Trophoblast cell (in vitro differentiated cells and primary cell): ENCODE measurements around the gene NFIX.

Experiments
- DNase-seq, 2 donors: peaks; one replicate each; pipeline ENCODE4 v3.0.0-alpha.2; 2016
- H2AFZ ChIP-seq: 2 replicates; pipeline ENCODE4 v1.6.1; 2013; ENCODE audit warnings: low read length, moderate library complexity, mild to moderate bottlenecking; ENCODE audit not compliant: insufficient read depth, poor library complexity
- H2AK5ac ChIP-seq: 2 replicates; pipeline ENCODE4 v1.6.1; 2013; ENCODE audit warnings: mild to moderate bottlenecking, low read length
- H2BK120ac ChIP-seq: 2 replicates; pipeline ENCODE4 v1.6.1; 2013; ENCODE audit warnings: low read length, mild to moderate bottlenecking, moderate library complexity; ENCODE audit not compliant: insufficient read depth, poor library complexity
- H2BK12ac ChIP-seq: 2 replicates; pipeline ENCODE4 v1.6.1; 2013; ENCODE audit warnings: mild to moderate bottlenecking, low read length, moderate library complexity
- H2BK5ac ChIP-seq: 2 replicates; pipeline ENCODE4 v1.6.1; 2013; ENCODE audit warnings: low read length, low read depth, moderate library complexity, mild to moderate bottlenecking; ENCODE audit not compliant: poor library complexity
- H3K14ac ChIP-seq: 2 replicates; pipeline ENCODE4 v1.6.1; 2013; ENCODE audit warnings: mild to moderate bottlenecking, low read length
- H3K18ac ChIP-seq: 2 replicates; pipeline ENCODE4 v1.6.1; 2013; ENCODE audit warnings: mild to moderate bottlenecking, low read length
- H3K23ac ChIP-seq: 2 replicates; pipeline ENCODE4 v1.6.1; 2013; ENCODE audit warnings: low read length
- H3K27ac ChIP-seq: 2 replicates; pipeline ENCODE4 v1.5.1; 2013; ENCODE audit warnings: low read depth, mild to moderate bottlenecking, inconsistent platforms, low read length, moderate library complexity
- H3K27me3 ChIP-seq: 2 replicates; pipeline ENCODE4 v1.6.1; 2013; ENCODE audit warnings: inconsistent platforms, mild to moderate bottlenecking, low read length, moderate library complexity; ENCODE audit not compliant: insufficient read depth
- H3K36me3 ChIP-seq, 2 experiments: 1 replicate in 1 of 2; 2 replicates in 1 of 2; pipeline ENCODE4 v1.6.1; 2013; ENCODE audit warnings: low read length in 2 of 2, mild to moderate bottlenecking in 2 of 2, moderate library complexity in 1 of 2; ENCODE audit not compliant: insufficient read depth in 2 of 2, control insufficient read depth in 1 of 2
- H3K4ac ChIP-seq: 2 replicates; pipeline ENCODE4 v1.6.1; 2013; ENCODE audit warnings: low read depth, mild to moderate bottlenecking, low read length, moderate library complexity
- H3K4me1 ChIP-seq, 2 experiments: 1 replicate in 1 of 2; 2 replicates in 1 of 2; pipeline ENCODE4 v1.6.1; 2013; ENCODE audit warnings: low read length in 2 of 2, mild to moderate bottlenecking in 2 of 2, moderate library complexity in 1 of 2; ENCODE audit not compliant: insufficient read depth in 2 of 2, control insufficient read depth in 1 of 2
- H3K4me2 ChIP-seq: 2 replicates; pipeline ENCODE4 v1.6.1; 2013; ENCODE audit warnings: inconsistent platforms, mild to moderate bottlenecking, low read length, moderate library complexity
- H3K4me3 ChIP-seq: 2 replicates; pipeline ENCODE4 v1.5.1; 2013; ENCODE audit warnings: mild to moderate bottlenecking, low read depth, low read length, inconsistent platforms
- H3K79me1 ChIP-seq: one replicate; pipeline ENCODE4 v1.6.1; 2013; ENCODE audit warnings: low read length
- H3K79me2 ChIP-seq: 2 replicates; pipeline ENCODE4 v1.6.1; 2013; ENCODE audit warnings: low read length, mild to moderate bottlenecking; ENCODE audit not compliant: control insufficient read depth, insufficient read depth, poor library complexity
- H3K9ac ChIP-seq: 2 replicates; pipeline ENCODE4 v1.6.1; 2013; ENCODE audit warnings: mild to moderate bottlenecking, low read length
- H3K9me3 ChIP-seq: 2 replicates; pipeline ENCODE4 v1.6.1; 2013; ENCODE audit warnings: low read depth, mild to moderate bottlenecking, control low read depth, inconsistent platforms, low read length; ENCODE audit not compliant: insufficient read depth
- H4K12ac ChIP-seq: 2 replicates; pipeline ENCODE4 v1.6.1; 2013; ENCODE audit warnings: low read depth, mild to moderate bottlenecking, low read length, moderate library complexity
- H4K8ac ChIP-seq: 2 replicates; pipeline ENCODE4 v1.6.1; 2013; ENCODE audit warnings: low read depth, mild to moderate bottlenecking, low read length, moderate library complexity
- H4K91ac ChIP-seq: one replicate; pipeline ENCODE4 v1.6.1; 2013; ENCODE audit warnings: low read depth, mild to moderate bottlenecking, low read length, moderate library complexity
- WGBS: extraction: QIAGEN DNeasy Blood & Tissue Kit; methylation state at CpG from one replicate; pipeline ENCODE4 v1.1.7; 2013; ENCODE audit warnings: missing lambda C conversion rate; ENCODE audit not compliant: insufficient read length, insufficient coverage; ENCODE audit errors: extremely low coverage; 5-methylcytosine and 5-hydroxymethylcytosine counted together

Gene NFIX

DNA sequence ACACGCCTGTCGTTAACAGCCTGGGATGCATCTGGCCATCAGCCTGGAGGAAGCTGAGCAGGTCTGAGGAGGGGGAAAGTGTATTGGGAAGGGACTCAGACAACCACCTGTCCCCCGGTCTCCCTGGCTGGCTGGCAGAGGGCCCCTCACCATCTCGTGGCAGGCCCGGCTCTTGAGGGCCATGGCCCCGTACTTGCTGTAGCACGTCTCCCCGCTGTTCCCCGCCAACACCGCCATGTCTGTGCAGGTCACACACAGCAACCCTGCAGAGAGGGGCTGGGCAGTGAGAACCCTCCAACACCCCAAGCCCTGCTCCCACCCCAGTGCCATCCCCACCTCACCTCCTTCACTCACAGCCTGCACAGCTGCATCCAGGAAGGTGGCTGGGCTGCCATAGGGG lies 117.3 kb downstream of the NFIX start:
- no peak overlapping the region for H3K9ac ChIP-seq
- H3K23ac ChIP-seq, result no peak overlapping the region
- H2AFZ ChIP-seq, result no peak overlapping the region
- no peak overlapping the region for H3K4me2 ChIP-seq
- no peak overlapping the region for H2AK5ac ChIP-seq
- no CpG with 5 or more reads among the region's 10 CpGs for WGBS
- no peaks in the 10 kb centered on the region for H3K27me3 ChIP-seq
- H3K18ac ChIP-seq, result no peak overlapping the region
- no peak overlapping the region for H3K27ac ChIP-seq
- H3K4me1 ChIP-seq, result peaks cover 6 to 8% of the 10 kb centered on the region in 2 experiments
- no peak overlapping the region for H2BK12ac ChIP-seq
- no peaks in the 10 kb centered on the region for H3K79me2 ChIP-seq
- H3K79me1 ChIP-seq, result peaks cover 4% of the 10 kb centered on the region
- H3K9me3 ChIP-seq, result no peaks in the 10 kb centered on the region
- H3K4ac ChIP-seq, result no peak overlapping the region
- no peak overlapping the region for H4K91ac ChIP-seq
- DNase-seq, result no peak
- no peak overlapping the region for H3K4me3 ChIP-seq
- H2BK5ac ChIP-seq, result no peak overlapping the region
- H4K12ac ChIP-seq, result no peak overlapping the region
- H3K36me3 ChIP-seq, result peaks cover 22 to 24% of the 10 kb centered on the region in 2 experiments
- H4K8ac ChIP-seq, result no peak overlapping the region
- no peak overlapping the region for H3K14ac ChIP-seq
- H2BK120ac ChIP-seq, result no peak overlapping the region

DNA sequence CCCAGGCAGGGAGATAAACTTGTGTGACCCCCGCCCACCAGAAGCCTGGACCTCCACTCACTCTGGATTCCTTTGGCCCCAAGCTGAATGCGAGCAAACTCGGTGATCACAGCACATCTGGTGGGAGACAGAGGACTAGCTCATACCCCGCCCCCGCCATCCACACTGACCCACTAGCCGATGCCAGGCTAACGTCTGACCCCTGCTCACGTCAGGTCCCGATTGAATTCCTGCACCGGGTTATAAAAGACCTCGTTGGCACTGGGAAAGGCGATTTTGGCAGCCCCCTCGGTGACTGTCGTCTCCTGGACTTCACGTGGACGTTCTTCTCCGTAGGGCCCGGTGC lies 120.6 kb downstream of the NFIX start:
- Histone ChIP-seq H3K27me3 (no peaks in the 10 kb centered on the region), H4K12ac (peak overlapping the region; percentile 57)

DNA sequence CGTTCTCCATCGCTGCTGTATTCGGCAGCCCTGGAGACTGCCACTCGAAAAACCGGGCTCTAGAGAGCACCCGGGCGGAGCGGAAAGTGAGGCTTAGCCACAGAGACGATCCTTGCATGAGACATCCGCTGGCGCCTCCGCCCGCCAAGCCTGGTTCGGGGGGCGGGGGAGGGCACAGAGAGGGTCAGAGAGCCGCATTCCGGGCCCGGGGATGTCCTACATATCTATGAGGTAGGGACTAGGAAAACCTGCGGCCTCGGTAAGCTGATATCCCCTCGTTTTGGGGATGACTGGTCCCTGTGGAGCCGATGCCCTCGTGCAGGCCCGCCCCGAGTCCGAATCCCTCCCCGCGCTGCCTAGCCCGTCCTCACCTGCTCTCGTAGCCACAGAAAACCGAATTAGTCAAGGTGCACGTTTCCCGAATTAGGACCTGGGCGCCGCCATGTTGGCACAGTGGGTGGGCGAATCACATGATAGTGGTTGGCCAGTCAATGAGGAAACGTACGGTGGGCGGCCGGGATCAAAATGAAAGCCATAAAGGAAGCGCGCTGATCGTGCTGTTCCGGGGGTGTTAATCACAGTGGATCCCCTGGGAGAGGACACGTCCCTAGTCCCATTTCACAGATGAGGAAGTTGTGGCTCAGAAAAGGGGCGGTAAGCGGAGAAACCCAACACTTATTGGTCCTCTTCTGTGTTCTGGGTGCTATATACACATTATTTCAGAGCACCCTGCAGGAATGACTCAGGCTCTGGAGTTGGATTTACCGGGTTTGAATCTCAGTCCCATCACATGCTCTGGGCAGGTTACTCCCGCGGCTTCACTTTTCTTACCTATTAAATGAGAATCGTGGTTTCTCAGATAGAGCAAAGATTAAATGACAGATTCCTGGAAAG lies 121.3 kb downstream of the NFIX start, which contains the start of gene TRMT1:
TRMT1 (minus strand) TSS at position 459 of the 894 bp plus-strand sequence; CDS start at position 118, 341 bp downstream.
- Histone ChIP-seq H2AK5ac (no peak within 1 kb of the TSS), H3K79me2 (peaks cover 31% of the 10 kb centered on the region), H3K14ac (peak within 1 kb of the TSS; percentile 23), H3K4me2 (peak within 1 kb of the TSS; percentile 92), H3K79me1 (peaks cover 11% of the 10 kb centered on the region), H3K9me3 (no peaks in the 10 kb centered on the region), H4K8ac (peak within 1 kb of the TSS; percentile 80), H3K9ac (peak within 1 kb of the TSS; percentile 85), H3K23ac (no peak within 1 kb of the TSS), H3K18ac (peak within 1 kb of the TSS; percentile 41), H2BK12ac (no peak within 1 kb of the TSS), H3K36me3 (peaks cover 14 to 20% of the 10 kb centered on the region in 2 experiments), H4K12ac (peak within 1 kb of the TSS; percentile 57), H2BK5ac (no peak within 1 kb of the TSS), H4K91ac (peak within 1 kb of the TSS; percentile 62), H3K27me3 (no peaks in the 10 kb centered on the region), H3K4me1 (peaks cover 18 to 26% of the 10 kb centered on the region in 2 experiments), H3K27ac (no peak within 1 kb of the TSS), H3K4ac (peak within 1 kb of the TSS; percentile 8), H3K4me3 (peak within 1 kb of the TSS; percentile 97), H2AFZ (peak within 1 kb of the TSS; percentile 69), H2BK120ac (peak within 1 kb of the TSS; percentile 9)
- WGBS, result no CpG with 5 or more reads among the region's 51 CpGs
- peak; percentile 89 to 93 for DNase-seq

More for the DNA sequence above, 120.6 kb downstream of the NFIX start:
- Histone ChIP-seq H3K36me3 (peaks cover 14 to 16% of the 10 kb centered on the region in 2 experiments), H3K4ac (peak overlapping the region; percentile 7), H3K4me3 (peak overlapping the region; percentile 97), H4K91ac (peak overlapping the region; percentile 62), H3K4me1 (peaks cover 18 to 26% of the 10 kb centered on the region in 2 experiments), H4K8ac (peak overlapping the region; percentile 80), H3K4me2 (peak overlapping the region; percentile 92), H3K79me1 (peaks cover 11% of the 10 kb centered on the region), H2AK5ac (no peak overlapping the region), H3K9ac (peak overlapping the region; percentile 85), H2BK12ac (no peak overlapping the region), H3K9me3 (no peaks in the 10 kb centered on the region), H2BK5ac (no peak overlapping the region), H3K23ac (no peak overlapping the region), H2BK120ac (no peak overlapping the region), H3K14ac (peak overlapping the region; percentile 23), H2AFZ (peak overlapping the region; percentile 61), H3K27ac (no peak overlapping the region), H3K18ac (peak overlapping the region; percentile 41), H3K79me2 (peaks cover 25% of the 10 kb centered on the region)
- no CpG with 5 or more reads among the region's 18 CpGs for WGBS
- DNase-seq, result no peak

DNA sequence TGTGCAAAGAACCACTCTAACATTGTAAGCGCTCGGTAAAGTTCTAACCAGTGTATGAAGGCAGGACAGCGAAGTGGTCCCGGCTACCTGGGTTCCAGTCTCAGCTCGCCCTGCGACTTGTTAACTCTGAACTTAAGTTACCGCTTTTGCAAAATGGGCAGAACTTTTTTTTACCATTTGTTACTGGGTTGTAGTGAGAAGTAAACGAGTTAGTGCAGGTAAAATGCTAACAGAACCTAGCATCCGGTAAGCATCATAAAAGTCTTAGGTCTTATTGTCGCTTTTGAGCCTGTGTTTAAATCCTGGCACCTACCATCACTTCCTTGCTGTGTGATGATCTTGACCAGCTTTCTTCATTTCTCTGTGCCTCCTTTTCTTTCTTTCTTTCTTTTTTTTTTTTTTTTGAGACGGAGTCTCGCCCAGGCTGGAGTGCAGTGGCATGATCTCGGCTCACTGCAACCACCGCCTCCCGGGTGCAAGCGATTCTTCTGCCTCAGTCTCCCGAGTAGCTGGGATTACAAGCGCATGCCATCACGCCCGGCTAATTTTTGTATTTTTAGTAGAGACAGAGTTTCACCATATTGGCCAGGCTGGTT lies 122.0 kb downstream of the NFIX start:
- no peaks in the 10 kb centered on the region for H3K9me3 ChIP-seq
- H3K4me1 ChIP-seq, result peaks cover 18 to 26% of the 10 kb centered on the region in 2 experiments
- H3K18ac ChIP-seq, result no peak overlapping the region
- no peak for DNase-seq
- H4K8ac ChIP-seq, result peak overlapping the region; percentile 80
- no peak overlapping the region for H3K9ac ChIP-seq
- H3K79me1 ChIP-seq, result peaks cover 11% of the 10 kb centered on the region
- H2BK12ac ChIP-seq, result no peak overlapping the region
- no CpG with 5 or more reads among the region's 20 CpGs for WGBS
- no peak overlapping the region for H2BK5ac ChIP-seq
- no peak overlapping the region for H3K4me3 ChIP-seq
- H3K36me3 ChIP-seq, result peaks cover 22 to 28% of the 10 kb centered on the region in 2 experiments
- H4K12ac ChIP-seq, result no peak overlapping the region
- H3K4ac ChIP-seq, result no peak overlapping the region
- H3K14ac ChIP-seq, result no peak overlapping the region
- peak overlapping the region; percentile 9 for H2BK120ac ChIP-seq
- H3K27ac ChIP-seq, result no peak overlapping the region
- H2AK5ac ChIP-seq, result no peak overlapping the region
- peak overlapping the region; percentile 69 for H2AFZ ChIP-seq
- H3K23ac ChIP-seq, result no peak overlapping the region
- H3K27me3 ChIP-seq, result no peaks in the 10 kb centered on the region
- peak overlapping the region; percentile 1 for H4K91ac ChIP-seq
- peaks cover 38% of the 10 kb centered on the region for H3K79me2 ChIP-seq
- H3K4me2 ChIP-seq, result peak overlapping the region; percentile 92
